ENCODE data around the gene NAV2. TPM values are rescaled to one million over a fixed set of nuclear protein-coding genes. Genes with fewer than 3 reads are reported as not detected.

NAV2 gene
- polyA plus RNA-seq, 2 donors, result 4.3 to 9.7 TPM

DNA sequence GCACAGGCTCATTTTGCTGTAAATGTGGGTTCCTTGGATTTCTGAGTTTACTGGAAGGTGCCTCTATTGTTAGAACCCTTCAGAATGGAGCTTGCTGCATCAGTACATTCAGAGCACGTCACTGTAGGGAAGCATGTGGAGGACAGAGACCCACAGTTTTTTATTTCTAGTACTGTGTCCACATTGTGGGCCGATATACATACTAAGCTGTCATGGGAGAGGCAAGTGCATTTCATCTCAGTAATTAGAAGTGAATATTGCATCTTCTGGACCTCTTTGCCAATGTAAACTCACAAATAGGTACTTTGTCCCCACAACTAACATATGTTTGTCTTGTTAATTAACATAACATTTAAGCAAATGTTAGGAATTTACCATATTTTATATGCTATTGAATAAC lies 139.7 kb downstream of the NAV2 start:
- 91 to 93% methylated on average over 2 of the region's 2 CpGs for WGBS, 2 donors
- Histone ChIP-seq H3K9me3 (ENCODE audit: control insufficient read depth in 2 of 2, insufficient read depth in 1 of 2, low read depth in 1 of 2, low read length in 1 of 2) (no peaks in the 10 kb centered on the region), H3K4me3 (ENCODE audit: low read depth in 1 of 2, low read length in 2 of 2) (no peak overlapping the region), H3K4me1 (ENCODE audit: control insufficient read depth in 2 of 2, insufficient read depth in 2 of 2, low read length in 1 of 2) (no peaks in the 10 kb centered on the region), H3K36me3 (ENCODE audit: control insufficient read depth in 2 of 2, insufficient read depth in 2 of 2, low read length in 1 of 2) (no peaks in the 10 kb centered on the region), H3K27me3 (ENCODE audit: control insufficient read depth in 1 of 2, insufficient read depth in 2 of 2, low read length in 2 of 2) (no peaks in the 10 kb centered on the region), H3K27ac (ENCODE audit: low read depth in 2 of 2, low read length in 1 of 2) (no peak overlapping the region)

DNA sequence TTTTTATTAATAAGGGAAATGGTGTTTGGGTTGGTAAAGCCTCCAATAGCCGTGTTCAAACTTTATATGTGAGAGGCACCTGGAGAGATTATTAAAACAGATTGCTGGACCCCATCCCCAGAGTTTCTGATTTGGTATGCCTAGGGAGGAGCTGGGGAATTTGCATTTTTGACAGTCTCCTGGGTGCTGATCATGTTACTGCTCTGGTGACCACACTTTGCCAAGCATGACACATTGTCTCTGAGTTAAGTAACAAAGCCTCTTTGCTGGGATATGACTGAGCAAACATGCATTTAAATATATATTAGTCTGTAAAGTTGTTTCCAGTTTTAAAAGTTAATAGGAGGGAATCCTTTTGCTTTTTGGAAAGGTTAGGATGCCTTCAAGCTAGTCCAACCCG lies 140.4 kb downstream of the NAV2 start:
- Histone ChIP-seq H3K36me3 (ENCODE audit: control insufficient read depth in 2 of 2, insufficient read depth in 2 of 2, low read length in 1 of 2) (no peaks in the 10 kb centered on the region), H3K27ac (ENCODE audit: low read depth in 2 of 2, low read length in 1 of 2) (no peak overlapping the region), H3K4me1 (ENCODE audit: control insufficient read depth in 2 of 2, insufficient read depth in 2 of 2, low read length in 1 of 2) (no peaks in the 10 kb centered on the region), H3K27me3 (ENCODE audit: control insufficient read depth in 1 of 2, insufficient read depth in 2 of 2, low read length in 2 of 2) (no peaks in the 10 kb centered on the region), H3K4me3 (ENCODE audit: low read depth in 1 of 2, low read length in 2 of 2) (no peak overlapping the region), H3K9me3 (ENCODE audit: control insufficient read depth in 2 of 2, insufficient read depth in 1 of 2, low read depth in 1 of 2, low read length in 1 of 2) (no peaks in the 10 kb centered on the region)
- 80 to 88% methylated on average over 2 of the region's 2 CpGs for WGBS, 2 donors

DNA sequence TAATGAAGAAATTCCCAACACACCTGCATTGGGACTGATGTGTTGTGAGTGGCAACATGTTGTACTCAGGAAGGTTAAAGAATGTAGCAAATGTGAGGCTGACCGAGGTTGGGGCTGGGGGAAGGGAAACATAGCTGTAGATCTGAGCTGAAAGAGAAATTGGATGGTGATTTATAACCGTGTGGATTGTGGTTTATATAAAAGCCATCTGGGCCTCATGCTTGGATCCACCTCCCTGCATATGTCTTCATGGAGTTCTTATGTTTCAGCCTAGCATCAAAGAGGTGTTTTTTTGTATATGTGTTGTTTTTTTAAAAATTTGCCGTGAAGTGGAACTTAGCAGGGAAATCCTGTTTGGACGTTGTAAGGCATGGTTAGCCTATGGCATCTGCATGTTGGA lies 141.3 kb downstream of the NAV2 start:
- Histone ChIP-seq H3K36me3 (ENCODE audit: control insufficient read depth in 2 of 2, insufficient read depth in 2 of 2, low read length in 1 of 2) (no peaks in the 10 kb centered on the region), H3K4me3 (ENCODE audit: low read depth in 1 of 2, low read length in 2 of 2) (no peak overlapping the region), H3K9me3 (ENCODE audit: control insufficient read depth in 2 of 2, insufficient read depth in 1 of 2, low read depth in 1 of 2, low read length in 1 of 2) (no peaks in the 10 kb centered on the region), H3K27ac (ENCODE audit: low read depth in 2 of 2, low read length in 1 of 2) (no peak overlapping the region), H3K27me3 (ENCODE audit: control insufficient read depth in 1 of 2, insufficient read depth in 2 of 2, low read length in 2 of 2) (no peaks in the 10 kb centered on the region), H3K4me1 (ENCODE audit: control insufficient read depth in 2 of 2, insufficient read depth in 2 of 2, low read length in 1 of 2) (no peaks in the 10 kb centered on the region)
- WGBS, 2 donors, result 32 to 47% methylated on average over 4 of the region's 4 CpGs

- 75 to 78% methylated on average over 5 of the region's 5 CpGs for WGBS, 2 donors
- Histone ChIP-seq H3K36me3 (ENCODE audit: control insufficient read depth in 2 of 2, insufficient read depth in 2 of 2, low read length in 1 of 2) (no peaks in the 10 kb centered on the region), H3K4me1 (ENCODE audit: control insufficient read depth in 2 of 2, insufficient read depth in 2 of 2, low read length in 1 of 2) (no peaks in the 10 kb centered on the region), H3K4me3 (ENCODE audit: low read depth in 1 of 2, low read length in 2 of 2) (no peak overlapping the region), H3K27ac (ENCODE audit: low read depth in 2 of 2, low read length in 1 of 2) (no peak overlapping the region), H3K9me3 (ENCODE audit: control insufficient read depth in 2 of 2, insufficient read depth in 1 of 2, low read depth in 1 of 2, low read length in 1 of 2) (no peaks in the 10 kb centered on the region), H3K27me3 (ENCODE audit: control insufficient read depth in 1 of 2, insufficient read depth in 2 of 2, low read length in 2 of 2) (no peaks in the 10 kb centered on the region)
These were observed 148.5 kb downstream of the NAV2 start for GRCh38 chr11:19861171-19861570.

DNA sequence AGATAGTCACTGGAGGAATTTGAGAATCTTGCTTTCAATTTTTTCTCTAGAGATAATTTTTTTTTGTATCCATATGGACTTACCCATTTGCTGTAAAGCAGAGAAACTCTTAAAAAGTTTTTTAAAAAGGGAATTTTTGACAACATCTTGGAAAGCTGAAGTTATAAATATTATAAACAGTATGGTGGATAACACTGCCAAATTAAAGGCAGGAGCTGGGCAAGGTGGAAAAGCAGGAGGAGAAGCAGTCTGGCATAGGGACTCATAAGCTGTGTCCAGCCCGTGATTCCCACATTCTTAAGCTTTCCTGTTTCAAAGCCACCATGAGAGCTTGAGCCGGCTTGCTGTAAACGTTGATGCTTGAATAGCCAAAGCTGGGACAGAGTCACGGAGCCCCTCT lies 149.5 kb downstream of the NAV2 start:
- Histone ChIP-seq H3K36me3 (ENCODE audit: control insufficient read depth in 2 of 2, insufficient read depth in 2 of 2, low read length in 1 of 2) (no peaks in the 10 kb centered on the region), H3K27ac (ENCODE audit: low read depth in 2 of 2, low read length in 1 of 2) (no peak overlapping the region), H3K4me3 (ENCODE audit: low read depth in 1 of 2, low read length in 2 of 2) (no peak overlapping the region), H3K4me1 (ENCODE audit: control insufficient read depth in 2 of 2, insufficient read depth in 2 of 2, low read length in 1 of 2) (no peaks in the 10 kb centered on the region), H3K27me3 (ENCODE audit: control insufficient read depth in 1 of 2, insufficient read depth in 2 of 2, low read length in 2 of 2) (no peaks in the 10 kb centered on the region), H3K9me3 (ENCODE audit: control insufficient read depth in 2 of 2, insufficient read depth in 1 of 2, low read depth in 1 of 2, low read length in 1 of 2) (no peaks in the 10 kb centered on the region)
- 82 to 86% methylated on average over 4 of the region's 4 CpGs for WGBS, 2 donors

DNA sequence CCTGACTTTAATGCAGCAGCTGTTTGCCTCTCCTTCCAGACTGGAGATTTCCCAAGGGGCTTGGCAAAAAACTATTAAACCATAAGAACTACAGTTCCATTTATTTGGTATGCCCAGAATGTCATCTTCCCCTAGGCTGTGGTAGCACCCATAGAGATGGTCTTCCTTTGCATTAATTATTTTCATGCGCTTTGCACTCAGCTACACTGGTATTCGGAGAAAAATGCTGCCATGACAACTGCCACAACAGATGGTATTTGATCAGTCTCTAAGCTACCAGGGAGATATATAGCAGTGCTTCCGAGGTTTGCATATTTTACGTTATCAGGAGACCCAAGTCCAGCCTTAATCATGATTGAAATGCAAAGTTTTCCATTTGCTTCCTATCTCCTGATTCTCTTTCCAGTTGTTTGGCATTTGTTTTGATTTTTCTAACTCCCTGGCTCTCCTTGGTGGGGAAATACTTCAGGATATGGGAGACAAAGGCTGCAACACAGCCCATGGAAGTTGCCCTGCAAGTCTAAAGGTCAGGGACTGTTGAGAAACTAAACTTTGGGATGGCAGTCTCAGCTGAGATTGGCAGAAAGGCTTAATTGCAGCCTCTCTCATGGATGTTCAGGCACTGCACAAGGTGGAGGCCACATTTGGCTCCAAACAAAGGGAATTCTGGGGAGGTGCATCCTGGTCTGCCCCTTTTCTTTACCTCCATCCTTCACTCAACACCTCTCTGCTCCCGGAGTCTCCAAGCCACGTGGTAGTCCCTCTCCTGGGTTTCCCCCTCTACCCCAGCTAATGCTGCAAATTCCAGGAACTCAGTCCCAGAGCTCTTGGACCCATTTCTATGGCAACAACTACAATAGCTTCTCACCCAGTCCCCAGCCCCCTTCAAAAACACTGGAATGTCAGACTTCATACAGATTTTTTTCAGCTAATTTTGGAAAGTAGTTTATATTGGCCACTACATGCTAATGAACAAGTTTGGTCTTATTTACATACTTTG lies 151.8 kb downstream of the NAV2 start:
- Histone ChIP-seq H3K9me3 (ENCODE audit: control insufficient read depth in 2 of 2, insufficient read depth in 1 of 2, low read depth in 1 of 2, low read length in 1 of 2) (no peaks in the 10 kb centered on the region), H3K36me3 (ENCODE audit: control insufficient read depth in 2 of 2, insufficient read depth in 2 of 2, low read length in 1 of 2) (no peaks in the 10 kb centered on the region), H3K27me3 (ENCODE audit: control insufficient read depth in 1 of 2, insufficient read depth in 2 of 2, low read length in 2 of 2) (no peaks in the 10 kb centered on the region), H3K4me3 (ENCODE audit: low read depth in 1 of 2, low read length in 2 of 2) (no peak overlapping the region), H3K27ac (ENCODE audit: low read depth in 2 of 2, low read length in 1 of 2) (no peak overlapping the region), H3K4me1 (ENCODE audit: control insufficient read depth in 2 of 2, insufficient read depth in 2 of 2, low read length in 1 of 2) (peaks cover 0 to 3% of the 10 kb centered on the region in 2 donors)
- 43 to 48% methylated on average over 6 of the region's 6 CpGs for WGBS, 2 donors

- Histone ChIP-seq H3K27me3 (ENCODE audit: control insufficient read depth in 1 of 2, insufficient read depth in 2 of 2, low read length in 2 of 2) (no peaks in the 10 kb centered on the region), H3K27ac (ENCODE audit: low read depth in 2 of 2, low read length in 1 of 2) (no peak overlapping the region), H3K4me3 (ENCODE audit: low read depth in 1 of 2, low read length in 2 of 2) (no peak overlapping the region), H3K4me1 (ENCODE audit: control insufficient read depth in 2 of 2, insufficient read depth in 2 of 2, low read length in 1 of 2) (peaks cover 0 to 3% of the 10 kb centered on the region in 2 donors), H3K9me3 (ENCODE audit: control insufficient read depth in 2 of 2, insufficient read depth in 1 of 2, low read depth in 1 of 2, low read length in 1 of 2) (no peaks in the 10 kb centered on the region), H3K36me3 (ENCODE audit: control insufficient read depth in 2 of 2, insufficient read depth in 2 of 2, low read length in 1 of 2) (no peaks in the 10 kb centered on the region)
- WGBS, 2 donors, result 61 to 65% methylated on average over 3 of the region's 3 CpGs
These were observed 153.4 kb downstream of the NAV2 start for GRCh38 chr11:19866037-19866436.

- WGBS, 2 donors, result 79 to 92% methylated on average over 4 of the region's 4 CpGs
- Histone ChIP-seq H3K27ac (ENCODE audit: low read depth in 2 of 2, low read length in 1 of 2) (no peak overlapping the region), H3K4me1 (ENCODE audit: control insufficient read depth in 2 of 2, insufficient read depth in 2 of 2, low read length in 1 of 2) (peaks cover 3 to 4% of the 10 kb centered on the region in 2 donors), H3K9me3 (ENCODE audit: control insufficient read depth in 2 of 2, insufficient read depth in 1 of 2, low read depth in 1 of 2, low read length in 1 of 2) (no peaks in the 10 kb centered on the region), H3K36me3 (ENCODE audit: control insufficient read depth in 2 of 2, insufficient read depth in 2 of 2, low read length in 1 of 2) (no peaks in the 10 kb centered on the region), H3K27me3 (ENCODE audit: control insufficient read depth in 1 of 2, insufficient read depth in 2 of 2, low read length in 2 of 2) (no peaks in the 10 kb centered on the region), H3K4me3 (ENCODE audit: low read depth in 1 of 2, low read length in 2 of 2) (no peak overlapping the region)
These were observed 153.9 kb downstream of the NAV2 start for GRCh38 chr11:19866521-19866920.

DNA sequence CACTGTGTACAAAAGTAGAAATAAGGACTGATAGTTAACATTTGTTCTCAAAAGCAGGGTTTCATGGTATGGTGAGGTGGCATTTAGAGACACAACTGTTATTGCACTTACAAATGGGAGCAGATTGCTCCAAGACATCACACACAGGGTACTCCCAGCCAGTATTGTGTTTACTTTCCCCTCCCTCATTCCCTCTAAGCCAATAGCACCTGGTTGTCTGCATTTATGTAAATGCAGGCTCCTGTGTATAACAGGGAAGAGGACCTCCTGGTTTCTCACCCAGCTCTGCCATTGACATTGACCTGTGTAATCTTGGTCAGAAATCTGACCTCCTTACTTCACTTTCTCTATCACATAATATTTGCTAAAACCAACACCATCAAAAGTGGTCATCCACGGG lies 154.4 kb downstream of the NAV2 start:
- H3K36me3 ChIP-seq (ENCODE audit: control insufficient read depth in 2 of 2, insufficient read depth in 2 of 2, low read length in 1 of 2), result no peaks in the 10 kb centered on the region
- H3K27me3 ChIP-seq (ENCODE audit: control insufficient read depth in 1 of 2, insufficient read depth in 2 of 2, low read length in 2 of 2), result no peaks in the 10 kb centered on the region
- no peaks in the 10 kb centered on the region for H3K9me3 ChIP-seq (ENCODE audit: control insufficient read depth in 2 of 2, insufficient read depth in 1 of 2, low read depth in 1 of 2, low read length in 1 of 2)
- H3K27ac ChIP-seq (ENCODE audit: low read depth in 2 of 2, low read length in 1 of 2), result no peak overlapping the region
- no peak overlapping the region for H3K4me3 ChIP-seq (ENCODE audit: low read depth in 1 of 2, low read length in 2 of 2)
- H3K4me1 ChIP-seq (ENCODE audit: control insufficient read depth in 2 of 2, insufficient read depth in 2 of 2, low read length in 1 of 2), result peaks cover 3 to 7% of the 10 kb centered on the region in 2 donors
- WGBS, 2 donors, result 76 to 85% methylated on average over 1 of the region's 1 CpG

Measured in esophagus (tissue), 2 donors.